K562 (cell line): Measurements from ENCODE around the gene COG2.

Experiments used
- SOX6 ChIP-seq: fragments of 450-650 bp; IDR thresholded peaks from 2 replicates; pipeline ENCODE4 v1.6.1; 2014; ENCODE audit warnings: mild to moderate bottlenecking
- YY1 ChIP-seq, 3 experiments: IDR thresholded peaks; 2 replicates each; pipeline ENCODE4 v1.6.1; 2011; ENCODE audit warnings: low read length in 2 of 3, mild to moderate bottlenecking in 2 of 3, moderate library complexity in 2 of 3, borderline replicate concordance in 1 of 3, control low read depth in 1 of 3, low read depth in 1 of 3; ENCODE audit not compliant: insufficient read depth in 3 of 3, insufficient replicate concordance in 2 of 3, control insufficient read depth in 1 of 3, insufficient read length in 1 of 3; ENCODE audit errors: extremely low read depth in 1 of 3
- TF ChIP-seq, protein P1 (sequence below), 3 experiments: IDR thresholded peaks in 2 of 3; conservative IDR thresholded peaks in 1 of 3; 2 replicates each; pipeline ENCODE4 v1.5.1; 2011 to 2012; ENCODE audit warnings: low read length in 3 of 3, mild to moderate bottlenecking in 3 of 3, control low read depth in 2 of 3, improper control_type of control experiment in 1 of 3, inconsistent platforms in 1 of 3, low read depth in 1 of 3, mixed read lengths in 1 of 3, moderate library complexity in 1 of 3; ENCODE audit not compliant: insufficient read depth in 2 of 3

- TF ChIP-seq, protein P1, sequence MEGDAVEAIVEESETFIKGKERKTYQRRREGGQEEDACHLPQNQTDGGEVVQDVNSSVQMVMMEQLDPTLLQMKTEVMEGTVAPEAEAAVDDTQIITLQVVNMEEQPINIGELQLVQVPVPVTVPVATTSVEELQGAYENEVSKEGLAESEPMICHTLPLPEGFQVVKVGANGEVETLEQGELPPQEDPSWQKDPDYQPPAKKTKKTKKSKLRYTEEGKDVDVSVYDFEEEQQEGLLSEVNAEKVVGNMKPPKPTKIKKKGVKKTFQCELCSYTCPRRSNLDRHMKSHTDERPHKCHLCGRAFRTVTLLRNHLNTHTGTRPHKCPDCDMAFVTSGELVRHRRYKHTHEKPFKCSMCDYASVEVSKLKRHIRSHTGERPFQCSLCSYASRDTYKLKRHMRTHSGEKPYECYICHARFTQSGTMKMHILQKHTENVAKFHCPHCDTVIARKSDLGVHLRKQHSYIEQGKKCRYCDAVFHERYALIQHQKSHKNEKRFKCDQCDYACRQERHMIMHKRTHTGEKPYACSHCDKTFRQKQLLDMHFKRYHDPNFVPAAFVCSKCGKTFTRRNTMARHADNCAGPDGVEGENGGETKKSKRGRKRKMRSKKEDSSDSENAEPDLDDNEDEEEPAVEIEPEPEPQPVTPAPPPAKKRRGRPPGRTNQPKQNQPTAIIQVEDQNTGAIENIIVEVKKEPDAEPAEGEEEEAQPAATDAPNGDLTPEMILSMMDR (IDR thresholded peaks at IDR 0.05 in 2 of 3, conservative IDR thresholded peaks at IDR 0.05 in 1 of 3; ENCODE audit: insufficient read depth in 2 of 3, low read depth in 1 of 3, low read length in 3 of 3) = no peak
- no peak for TF ChIP-seq SOX6
- TF ChIP-seq YY1 (IDR thresholded peaks at IDR 0.05; ENCODE audit: borderline replicate concordance in 1 of 3, control insufficient read depth in 1 of 3, extremely low read depth in 1 of 3, insufficient read depth in 3 of 3, insufficient read length in 1 of 3, insufficient replicate concordance in 2 of 3, low read depth in 1 of 3, low read length in 2 of 3) = no peak
These were observed 30.4 kb upstream of the COG2 start for GRCh38 chr1:230611878-230612235.
